Measurements from ENCODE around the gene JAK3. TPM values are rescaled to one million over a fixed set of nuclear protein-coding genes. Genes with fewer than 3 reads are reported as not detected.

JAK3 gene
- total and polyA plus RNA-seq, 2 of the 8 experiments (the other 6 are each of a cell fraction or from before 2014, with no cell fraction given): 4.0 to 4.7 TPM

DNA sequence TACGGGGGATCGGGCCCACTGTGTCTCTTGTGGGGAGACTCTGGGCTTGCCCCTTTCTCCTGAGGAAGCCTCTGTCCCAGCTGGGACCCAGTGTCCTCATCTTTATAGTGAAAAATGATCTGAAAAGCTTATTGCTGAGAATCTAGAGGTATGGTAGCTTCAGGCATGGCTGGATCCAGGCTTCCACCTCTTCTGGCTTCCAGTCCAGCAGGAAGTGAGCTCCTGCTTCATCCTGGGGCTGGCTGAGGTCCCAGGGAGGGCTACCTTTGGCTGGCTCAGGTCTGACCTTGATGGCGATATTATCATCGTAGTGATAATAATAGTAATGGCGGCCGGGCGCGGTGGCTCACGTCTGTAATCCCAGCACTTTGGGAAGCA is 27.0 kb upstream of the JAK3 start:
- Histone ChIP-seq H3K23me2 (ENCODE audit: low read depth, low read length) (peaks cover 10% of the 10 kb centered on the region; the same call in 1 of the 2 replicates), H3K4me3 (ENCODE audit: extremely low read depth in 1 of 4, insufficient read depth in 2 of 4, low read depth in 3 of 4, low read length in 4 of 4) (peak overlapping the region; percentile 27 to 78 (median 60); a peak in 5 of 8 replicates), H3K27ac (ENCODE audit: low read depth, low read length) (no peak overlapping the region), H3K27me3 (replicated peaks in 1 of 4; ENCODE audit: control insufficient read depth in 3 of 4, extremely low read depth in 1 of 4, insufficient read depth in 3 of 4, low read length in 3 of 4) (peaks cover 0 to 9% (median 5%) of the 10 kb centered on the region in 4 experiments; a peak in 5 of 7 replicates), H3K14ac (ENCODE audit: insufficient read length) (no peak overlapping the region), H2AK5ac (ENCODE audit: low read depth, low read length) (no peak overlapping the region), H2BK15ac (ENCODE audit: low read length) (no peak overlapping the region), H4K20me1 (replicated peaks in 1 of 2; ENCODE audit: control insufficient read depth in 1 of 2, insufficient read depth in 2 of 2, low read length in 2 of 2) (peaks cover 0 to 1% of the 10 kb centered on the region in 2 experiments), H2BK5ac (ENCODE audit: low read depth, low read length) (0 out of 2 replicates have a peak overlapping the region, but pooled peaks have one; percentile 32), H2BK120ac (replicated peaks; ENCODE audit: low read depth, low read length) (no peak overlapping the region), H3K79me1 (ENCODE audit: low read depth, low read length) (no peaks in the 10 kb centered on the region), H3K9me3 (ENCODE audit: insufficient read depth in 2 of 2, low read depth in 1 of 2, low read length in 1 of 2) (no peaks in the 10 kb centered on the region; a peak in 1 of 4 replicates), H3K4me1 (replicated peaks in 1 of 4; ENCODE audit: control insufficient read depth in 3 of 4, insufficient read depth in 4 of 4, low read length in 3 of 4) (peaks cover 0 to 5% (median under 1%) of the 10 kb centered on the region in 4 experiments; a peak in 2 of 7 replicates), H4K91ac (replicated peaks; ENCODE audit: insufficient read length, low read length) (no peak overlapping the region), H2BK20ac (ENCODE audit: low read length) (no peak overlapping the region), H3K4me2 (ENCODE audit: insufficient read depth in 1 of 2, low read depth in 2 of 2, low read length in 2 of 2) (peak overlapping the region; percentile 88 to 93), H3K9ac (replicated peaks in 1 of 4; ENCODE audit: extremely low read depth in 1 of 4, low read depth in 3 of 4, low read length in 3 of 4) (no peak overlapping the region), H2AFZ (ENCODE audit: low read length) (peak overlapping the region; percentile 93), H3K36me3 (ENCODE audit: control insufficient read depth in 2 of 4, insufficient read depth in 4 of 4, low read length in 3 of 4) (no peaks in the 10 kb centered on the region), H4K8ac (ENCODE audit: extremely low read depth, insufficient read depth, low read length) (no peak overlapping the region), H3K23ac (ENCODE audit: insufficient read length) (no peak overlapping the region), H3K4ac (replicated peaks; ENCODE audit: insufficient read length, low read depth, low read length) (no peak overlapping the region), H2BK12ac (ENCODE audit: low read depth, low read length) (no peak overlapping the region), H3K18ac (ENCODE audit: extremely low read depth, low read length) (no peak overlapping the region; the same call in none of the 2 replicates), H4K5ac (ENCODE audit: insufficient read length, low read depth, low read length) (no peak overlapping the region), H3K79me2 (ENCODE audit: control insufficient read depth in 1 of 2, insufficient read depth in 2 of 2, low read length in 2 of 2) (no peaks in the 10 kb centered on the region), H3K56ac (replicated peaks; ENCODE audit: insufficient read length, low read depth, low read length) (no peak overlapping the region)
- FAIRE-seq (no peak), DNase-seq (ENCODE audit: low read depth in 1 of 2, low spot score in 2 of 2) (no peak)
- CTCF ChIA-PET (ENCODE audit: partially characterized antibody): interaction anchor here (1.3 to 1.7 kb wide), 2 partner anchors 56 to 58 kb away, joined by 3 to 4 read pairs; partner anchors contain the start of gene CCDC124
- POLR2A ChIA-PET (ENCODE audit: partially characterized antibody): interaction anchor here (1.1 to 20.2 kb wide), 2 partner anchors 15 to 58 kb away, joined by 7 to 392 read pairs; partner anchors contain the start of genes CCDC124 and RPL18A
- TF ChIP-seq SIRT6 (IDR thresholded peaks at IDR 0.05; ENCODE audit: low read length) (no peak), RXRA (IDR thresholded peaks at IDR 0.05; ENCODE audit: insufficient read depth, low read depth, low read length) (no peak), KDM5A (IDR thresholded peaks at IDR 0.05; ENCODE audit: low read length) (no peak), CTBP2 (IDR thresholded peaks at IDR 0.05; ENCODE audit: borderline replicate concordance, insufficient read depth, insufficient read length, low read length) (no peak), BCL11A (IDR thresholded peaks at IDR 0.05; ENCODE audit: low read depth in 2 of 2, low read length in 2 of 2) (no peak), TEAD4 (IDR thresholded peaks at IDR 0.05; ENCODE audit: low read depth, low read length) (no peak), SIX5 (IDR thresholded peaks at IDR 0.05; ENCODE audit: low read depth, low read length) (no peak), SP1 (IDR thresholded peaks at IDR 0.05; ENCODE audit: low read depth, low read length) (no peak), TAF1 (IDR thresholded peaks at IDR 0.05; ENCODE audit: low read depth, low read length) (no peak), GTF2F1 (IDR thresholded peaks at IDR 0.05; ENCODE audit: borderline replicate concordance, low read depth, low read length) (no peak), KDM1A (IDR thresholded peaks at IDR 0.05; ENCODE audit: borderline replicate concordance, low read length) (no peak), EGR1 (IDR thresholded peaks at IDR 0.05; ENCODE audit: borderline replicate concordance, low read depth, low read length) (no peak), POLR2AphosphoS5 (IDR thresholded peaks at IDR 0.05; ENCODE audit: low read depth, low read length) (no peak)
- TF ChIP-seq, protein P1, sequence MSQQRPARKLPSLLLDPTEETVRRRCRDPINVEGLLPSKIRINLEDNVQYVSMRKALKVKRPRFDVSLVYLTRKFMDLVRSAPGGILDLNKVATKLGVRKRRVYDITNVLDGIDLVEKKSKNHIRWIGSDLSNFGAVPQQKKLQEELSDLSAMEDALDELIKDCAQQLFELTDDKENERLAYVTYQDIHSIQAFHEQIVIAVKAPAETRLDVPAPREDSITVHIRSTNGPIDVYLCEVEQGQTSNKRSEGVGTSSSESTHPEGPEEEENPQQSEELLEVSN (IDR thresholded peaks at IDR 0.05): no peak; the same call in 1 of the 2 replicates
- 95% methylated on average over 9 of the region's 9 CpGs; no CpG with 5 or more reads in 1 of the 2 experiments for WGBS, 2 experiments (ENCODE audit: extremely low coverage in 1 of 2, insufficient coverage in 1 of 2, insufficient read length in 1 of 2, insufficient replicate concordance in 2 of 2, low coverage in 1 of 2, low lambda C conversion rate in 2 of 2, missing lambda C conversion rate in 1 of 2)

All from H1 (cell line).